ENCODE results near the gene SPSB4.

Gene SPSB4

GRCh38 chr3:141100112-141100511 is 49.0 kb downstream of the SPSB4 start:
- no peak overlapping the region for H3K9ac ChIP-seq (ENCODE audit: insufficient read length)
- TF ChIP-seq EZH2 (IDR thresholded peaks at IDR 0.05): no peak
- TF ChIP-seq FOXP2 (optimal IDR thresholded peaks at IDR 0.05; ENCODE audit: control extremely low read depth, extremely low read length, insufficient read depth): no peak
- no peak for TF ChIP-seq POLR2AphosphoS5 (IDR thresholded peaks at IDR 0.05; ENCODE audit: borderline replicate concordance, low read depth, low read length)
- no peaks in the 10 kb centered on the region for H3K36me3 ChIP-seq (ENCODE audit: insufficient read depth, low read length)
- no peak for DNase-seq (ENCODE audit: low read depth, low spot score)
- no peak overlapping the region for H3K4me3 ChIP-seq
- H3K9me3 ChIP-seq (ENCODE audit: low read depth, low read length): no peaks in the 10 kb centered on the region
- no peak overlapping the region for H3K27ac ChIP-seq

- DNase-seq (ENCODE audit: low read depth, low spot score): no peak
- Histone ChIP-seq H3K9ac (ENCODE audit: insufficient read length) (no peak overlapping the region), H3K4me3 (no peak overlapping the region), H3K36me3 (ENCODE audit: insufficient read depth, low read length) (no peaks in the 10 kb centered on the region), H3K9me3 (ENCODE audit: low read depth, low read length) (no peaks in the 10 kb centered on the region), H3K27ac (no peak overlapping the region)
- no peak for TF ChIP-seq EZH2 (IDR thresholded peaks at IDR 0.05)
- TF ChIP-seq POLR2AphosphoS5 (IDR thresholded peaks at IDR 0.05; ENCODE audit: borderline replicate concordance, low read depth, low read length): no peak
- no peak for TF ChIP-seq FOXP2 (optimal IDR thresholded peaks at IDR 0.05; ENCODE audit: control extremely low read depth, extremely low read length, insufficient read depth)
Observed at GRCh38 chr3:141100531-141101320, 49.6 kb downstream of the SPSB4 start.

DNA sequence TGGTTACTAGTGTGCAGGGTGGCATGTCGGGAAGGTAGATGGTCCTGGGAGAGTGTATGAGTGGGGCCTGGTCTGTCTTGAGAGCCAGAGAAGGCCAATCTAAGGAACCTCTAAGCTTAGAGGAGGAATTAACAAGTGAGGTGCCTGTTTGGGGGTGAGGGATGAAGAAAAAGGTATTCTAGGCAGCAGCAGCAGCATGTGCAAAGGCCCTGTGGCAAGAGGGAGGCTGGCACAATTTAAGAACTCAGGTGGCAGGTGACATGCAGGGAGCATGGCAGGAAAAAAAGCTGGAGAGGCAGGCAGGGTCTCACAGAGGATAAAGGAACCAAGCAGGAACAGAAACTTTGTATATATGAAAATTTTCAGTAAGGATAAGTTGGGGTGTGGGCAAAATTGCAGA is 51.2 kb downstream of the SPSB4 start:
- TF ChIP-seq FOXP2 (optimal IDR thresholded peaks at IDR 0.05; ENCODE audit: control extremely low read depth, extremely low read length, insufficient read depth) (no peak), EZH2 (IDR thresholded peaks at IDR 0.05) (no peak), POLR2AphosphoS5 (IDR thresholded peaks at IDR 0.05; ENCODE audit: borderline replicate concordance, low read depth, low read length) (no peak)
- H3K27ac ChIP-seq: no peak overlapping the region
- no peaks in the 10 kb centered on the region for H3K36me3 ChIP-seq (ENCODE audit: insufficient read depth, low read length)
- no peaks in the 10 kb centered on the region for H3K9me3 ChIP-seq (ENCODE audit: low read depth, low read length)
- DNase-seq (ENCODE audit: low read depth, low spot score): no peak
- H3K9ac ChIP-seq (ENCODE audit: insufficient read length): no peak overlapping the region
- no peak overlapping the region for H3K4me3 ChIP-seq

DNA sequence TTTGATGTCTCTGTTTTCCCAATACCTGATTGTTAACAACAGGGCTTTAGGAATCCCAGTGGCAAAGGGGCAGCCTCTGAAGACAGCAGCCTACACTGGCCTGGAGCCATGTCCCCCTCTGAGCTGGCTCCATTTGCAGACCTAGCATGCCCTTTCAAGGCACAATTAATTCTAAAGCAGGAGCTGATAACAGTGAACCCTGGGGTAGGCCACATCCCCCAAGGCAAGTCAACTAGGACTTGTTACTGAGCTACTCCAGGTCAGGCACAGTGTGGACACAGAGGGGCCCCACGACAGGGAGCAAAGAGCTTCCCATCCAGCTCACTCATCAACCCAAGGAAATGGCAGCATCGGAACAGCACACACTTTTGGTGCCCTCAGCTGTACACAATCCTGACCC is 51.9 kb downstream of the SPSB4 start:
- Histone ChIP-seq H3K36me3 (ENCODE audit: insufficient read depth, low read length) (no peaks in the 10 kb centered on the region), H3K9ac (ENCODE audit: insufficient read length) (no peak overlapping the region), H3K9me3 (ENCODE audit: low read depth, low read length) (no peaks in the 10 kb centered on the region), H3K27ac (no peak overlapping the region), H3K4me3 (no peak overlapping the region)
- no peak for DNase-seq (ENCODE audit: low read depth, low spot score)
- TF ChIP-seq FOXP2 (optimal IDR thresholded peaks at IDR 0.05; ENCODE audit: control extremely low read depth, extremely low read length, insufficient read depth): no peak
- no peak for TF ChIP-seq POLR2AphosphoS5 (IDR thresholded peaks at IDR 0.05; ENCODE audit: borderline replicate concordance, low read depth, low read length)
- no peak for TF ChIP-seq EZH2 (IDR thresholded peaks at IDR 0.05)

DNA sequence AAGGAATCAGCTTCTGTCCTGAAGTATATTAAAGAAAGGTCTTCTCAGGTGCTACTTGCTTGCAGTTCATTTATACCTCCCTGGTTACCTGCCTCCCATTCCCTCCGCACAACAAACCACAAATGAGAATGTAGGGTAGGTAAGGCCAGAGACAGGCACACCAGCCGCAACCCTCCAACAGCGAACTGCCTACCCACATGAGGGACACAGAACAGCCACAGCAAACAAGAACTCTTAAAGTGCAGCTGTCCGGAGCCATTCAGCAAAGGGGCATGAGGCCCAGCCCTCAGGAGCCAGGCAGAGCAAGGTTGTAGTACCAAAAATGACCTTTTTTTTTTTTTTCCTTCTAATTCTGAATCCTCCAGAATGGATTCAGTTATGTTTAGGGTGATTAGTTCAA is 52.4 kb downstream of the SPSB4 start:
- no peak for DNase-seq (ENCODE audit: low read depth, low spot score)
- Histone ChIP-seq H3K9me3 (ENCODE audit: low read depth, low read length) (no peaks in the 10 kb centered on the region), H3K27ac (no peak overlapping the region), H3K9ac (ENCODE audit: insufficient read length) (no peak overlapping the region), H3K4me3 (no peak overlapping the region), H3K36me3 (ENCODE audit: insufficient read depth, low read length) (no peaks in the 10 kb centered on the region)
- TF ChIP-seq EZH2 (IDR thresholded peaks at IDR 0.05) (no peak), POLR2AphosphoS5 (IDR thresholded peaks at IDR 0.05; ENCODE audit: borderline replicate concordance, low read depth, low read length) (no peak)

DNA sequence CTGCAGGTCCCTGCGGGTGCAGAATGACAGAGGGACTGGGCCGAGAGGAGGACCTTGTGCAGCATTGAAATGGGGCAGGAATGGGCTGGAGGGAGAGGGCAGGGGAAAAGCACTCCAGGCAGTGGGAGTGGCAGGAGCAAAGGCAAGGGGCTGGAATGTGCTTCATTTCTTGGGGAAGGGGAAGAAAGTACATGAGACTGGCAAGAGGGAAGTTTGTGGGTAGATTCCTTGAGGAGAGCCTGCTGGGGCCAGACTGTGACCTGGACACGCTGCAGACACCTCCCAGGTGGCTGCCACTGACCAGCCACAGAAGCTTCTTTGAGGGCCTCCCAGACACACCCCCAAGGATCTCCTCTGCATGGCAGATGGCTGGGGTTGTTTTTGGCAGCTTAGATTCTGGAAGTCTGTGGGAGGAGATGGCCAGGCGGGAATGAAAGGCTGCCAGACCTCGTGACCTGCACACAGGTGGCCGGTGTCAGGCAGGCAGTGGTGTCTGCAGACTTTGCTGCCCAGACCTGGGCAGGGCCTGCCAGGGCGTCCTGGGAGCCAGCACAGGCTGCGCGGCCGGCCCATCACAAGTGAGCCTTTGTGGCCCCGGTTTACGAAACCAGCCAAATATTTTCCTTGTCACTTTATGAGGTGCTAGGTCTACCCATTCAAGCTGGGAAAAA is 53.1 kb downstream of the SPSB4 start:
- Histone ChIP-seq H3K9me3 (ENCODE audit: low read depth, low read length) (no peaks in the 10 kb centered on the region), H3K9ac (ENCODE audit: insufficient read length) (no peak overlapping the region), H3K36me3 (ENCODE audit: insufficient read depth, low read length) (no peaks in the 10 kb centered on the region), H3K4me3 (no peak overlapping the region), H3K27ac (no peak overlapping the region)
- TF ChIP-seq FOXP2 (optimal IDR thresholded peaks at IDR 0.05; ENCODE audit: control extremely low read depth, extremely low read length, insufficient read depth) (no peak), POLR2AphosphoS5 (IDR thresholded peaks at IDR 0.05; ENCODE audit: borderline replicate concordance, low read depth, low read length) (no peak), EZH2 (IDR thresholded peaks at IDR 0.05) (no peak)
- no peak for DNase-seq (ENCODE audit: low read depth, low spot score)

DNA sequence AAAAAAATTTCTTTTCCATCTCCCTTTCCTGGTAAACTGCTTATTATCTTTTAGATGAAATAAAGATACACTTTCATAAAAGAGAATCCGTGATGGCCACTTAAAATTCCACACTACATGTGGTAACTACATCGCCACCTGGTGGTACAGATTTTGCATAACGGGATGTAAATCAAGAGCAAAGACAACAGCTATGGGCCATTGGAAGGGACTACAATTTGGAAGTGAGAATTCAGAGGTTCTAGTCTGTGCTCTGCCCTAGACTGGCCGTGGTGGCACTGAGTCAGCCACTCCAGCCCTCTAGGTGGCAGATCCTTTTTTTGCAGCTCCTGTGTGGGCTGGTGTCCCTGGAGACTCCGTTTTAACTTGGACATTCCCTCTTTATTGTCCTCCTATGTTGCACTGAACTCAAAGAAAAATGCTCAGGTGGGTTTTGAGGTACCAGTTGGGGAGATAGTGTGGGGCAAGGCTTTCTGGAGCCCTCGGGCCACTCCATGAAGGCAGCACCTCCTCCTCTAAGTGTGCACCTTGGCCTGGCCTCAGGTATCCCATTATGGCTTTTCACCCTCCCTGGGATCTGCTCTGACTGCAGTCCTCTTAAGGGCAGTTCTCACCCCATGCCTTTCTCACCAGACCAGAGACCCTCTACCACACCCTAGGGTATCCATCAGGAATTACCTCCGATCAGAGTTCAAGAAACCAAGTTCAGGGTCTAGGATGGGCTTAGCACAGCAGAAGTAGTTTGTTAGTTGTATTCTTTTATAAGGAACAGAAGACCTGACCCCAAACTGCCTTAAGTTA is 54.9 kb downstream of the SPSB4 start:
- no peak overlapping the region for H3K4me3 ChIP-seq

DNA sequence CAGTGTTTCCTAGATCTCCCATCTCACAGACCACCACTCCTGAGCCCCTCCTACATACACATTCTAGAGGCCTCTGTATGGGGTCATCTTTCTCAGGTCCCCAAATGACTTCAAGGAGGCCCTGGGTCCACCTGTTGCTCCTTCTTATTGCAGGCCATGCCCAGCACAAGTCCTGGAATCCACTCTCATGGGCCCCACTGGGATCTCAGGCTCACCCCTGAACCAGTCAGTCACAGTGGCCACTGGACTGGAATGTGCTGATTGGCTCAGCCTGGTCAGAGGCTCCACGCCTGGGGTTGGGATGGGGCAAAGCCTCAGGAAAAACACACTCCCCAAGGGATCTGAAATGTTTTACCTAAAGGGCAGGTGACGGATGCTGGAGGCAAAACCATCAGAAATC is 55.7 kb downstream of the SPSB4 start:
- Histone ChIP-seq H3K36me3 (ENCODE audit: insufficient read depth, low read length) (no peaks in the 10 kb centered on the region), H3K27ac (no peak overlapping the region), H3K9me3 (ENCODE audit: low read depth, low read length) (no peaks in the 10 kb centered on the region), H3K4me3 (no peak overlapping the region), H3K9ac (ENCODE audit: insufficient read length) (no peak overlapping the region)
- DNase-seq (ENCODE audit: low read depth, low spot score): no peak
- no peak for TF ChIP-seq FOXP2 (optimal IDR thresholded peaks at IDR 0.05; ENCODE audit: control extremely low read depth, extremely low read length, insufficient read depth)
- TF ChIP-seq POLR2AphosphoS5 (IDR thresholded peaks at IDR 0.05; ENCODE audit: borderline replicate concordance, low read depth, low read length): no peak
- TF ChIP-seq EZH2 (IDR thresholded peaks at IDR 0.05): no peak

More for the DNA sequence above, 54.9 kb downstream of the SPSB4 start:
- H3K9ac ChIP-seq (ENCODE audit: insufficient read length): no peak overlapping the region
- peak; percentile 91 for DNase-seq (ENCODE audit: low read depth, low spot score)
- H3K27ac ChIP-seq: no peak overlapping the region
- H3K9me3 ChIP-seq (ENCODE audit: low read depth, low read length): no peaks in the 10 kb centered on the region
- TF ChIP-seq EZH2 (IDR thresholded peaks at IDR 0.05) (no peak), POLR2AphosphoS5 (IDR thresholded peaks at IDR 0.05; ENCODE audit: borderline replicate concordance, low read depth, low read length) (no peak), FOXP2 (optimal IDR thresholded peaks at IDR 0.05; ENCODE audit: control extremely low read depth, extremely low read length, insufficient read depth) (no peak)
- H3K36me3 ChIP-seq (ENCODE audit: insufficient read depth, low read length): no peaks in the 10 kb centered on the region
